ENCODE data around the gene VSX2. TPM values are rescaled to one million over a fixed set of nuclear protein-coding genes. Genes with fewer than 3 reads are reported as not detected.
"Not testable (repeated sequence)": the region's sequence is repeated elsewhere in the genome, so short reads cannot be mapped to it uniquely, and the experiment has no call there.

VSX2 gene
- total RNA-seq, 3 donors from 2014 or later: not detected

DNA sequence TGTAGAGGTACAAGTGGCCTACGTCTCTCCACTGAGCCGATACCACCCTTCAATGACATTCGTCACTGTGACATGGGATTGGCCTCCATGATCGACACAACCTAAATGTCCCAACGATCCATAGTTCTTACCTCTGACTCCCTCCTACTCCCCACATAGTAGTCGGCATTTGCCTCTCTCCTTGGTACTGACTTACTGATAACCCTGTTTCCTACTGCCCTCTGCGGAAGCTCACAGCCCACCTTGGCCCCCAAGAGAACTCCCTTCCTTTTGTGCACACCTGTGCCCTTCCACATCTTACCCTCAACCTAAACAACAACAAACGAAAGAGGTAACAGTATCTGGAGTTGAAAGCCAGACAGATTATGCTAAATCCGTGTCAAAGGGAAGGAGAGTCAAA lies 23.9 kb downstream of the VSX2 start:
- H3K4me3 ChIP-seq: no peak overlapping the region
- H3K27ac ChIP-seq: no peak overlapping the region
- H3K4me1 ChIP-seq: no peaks in the 10 kb centered on the region
- no peak for TF ChIP-seq POLR2A (IDR thresholded peaks at IDR 0.05)
- TF ChIP-seq, protein P1, sequence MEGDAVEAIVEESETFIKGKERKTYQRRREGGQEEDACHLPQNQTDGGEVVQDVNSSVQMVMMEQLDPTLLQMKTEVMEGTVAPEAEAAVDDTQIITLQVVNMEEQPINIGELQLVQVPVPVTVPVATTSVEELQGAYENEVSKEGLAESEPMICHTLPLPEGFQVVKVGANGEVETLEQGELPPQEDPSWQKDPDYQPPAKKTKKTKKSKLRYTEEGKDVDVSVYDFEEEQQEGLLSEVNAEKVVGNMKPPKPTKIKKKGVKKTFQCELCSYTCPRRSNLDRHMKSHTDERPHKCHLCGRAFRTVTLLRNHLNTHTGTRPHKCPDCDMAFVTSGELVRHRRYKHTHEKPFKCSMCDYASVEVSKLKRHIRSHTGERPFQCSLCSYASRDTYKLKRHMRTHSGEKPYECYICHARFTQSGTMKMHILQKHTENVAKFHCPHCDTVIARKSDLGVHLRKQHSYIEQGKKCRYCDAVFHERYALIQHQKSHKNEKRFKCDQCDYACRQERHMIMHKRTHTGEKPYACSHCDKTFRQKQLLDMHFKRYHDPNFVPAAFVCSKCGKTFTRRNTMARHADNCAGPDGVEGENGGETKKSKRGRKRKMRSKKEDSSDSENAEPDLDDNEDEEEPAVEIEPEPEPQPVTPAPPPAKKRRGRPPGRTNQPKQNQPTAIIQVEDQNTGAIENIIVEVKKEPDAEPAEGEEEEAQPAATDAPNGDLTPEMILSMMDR (IDR thresholded peaks at IDR 0.05): no peak
- no peak for TF ChIP-seq POLR2AphosphoS5 (IDR thresholded peaks at IDR 0.05)
- intact Hi-C loops (cut with DNase I; ENCODE audit: low total_unique reads): no loop called here
- H3K9me3 ChIP-seq: no peaks in the 10 kb centered on the region
- no peaks in the 10 kb centered on the region for H3K36me3 ChIP-seq
- no peaks in the 10 kb centered on the region for H3K27me3 ChIP-seq
- DNase-seq (ENCODE audit: low spot score in 2 of 2): no peak

GRCh38 chr14:74263921-74264320 lies 24.7 kb downstream of the VSX2 start:
- H3K27me3 ChIP-seq: no peaks in the 10 kb centered on the region
- TF ChIP-seq, protein P1 (IDR thresholded peaks at IDR 0.05): no peak
- no peak for TF ChIP-seq POLR2A (IDR thresholded peaks at IDR 0.05)
- TF ChIP-seq POLR2AphosphoS5 (IDR thresholded peaks at IDR 0.05): no peak
- H3K27ac ChIP-seq: no peak overlapping the region
- no peak overlapping the region for H3K4me3 ChIP-seq
- H3K4me1 ChIP-seq: no peaks in the 10 kb centered on the region
- intact Hi-C loops (cut with DNase I; ENCODE audit: low total_unique reads): no loop called here
- no peaks in the 10 kb centered on the region for H3K9me3 ChIP-seq
- H3K36me3 ChIP-seq: no peaks in the 10 kb centered on the region
- DNase-seq (ENCODE audit: low spot score in 2 of 2): no peak

- Histone ChIP-seq H3K27ac (no peak overlapping the region), H3K4me3 (no peak overlapping the region), H3K27me3 (no peaks in the 10 kb centered on the region), H3K36me3 (no peaks in the 10 kb centered on the region), H3K4me1 (no peaks in the 10 kb centered on the region), H3K9me3 (no peaks in the 10 kb centered on the region)
- no peak for TF ChIP-seq POLR2A (IDR thresholded peaks at IDR 0.05)
- no peak for TF ChIP-seq POLR2AphosphoS5 (IDR thresholded peaks at IDR 0.05)
- TF ChIP-seq, protein P1 (IDR thresholded peaks at IDR 0.05): no peak
- no peak for DNase-seq (ENCODE audit: low spot score in 2 of 2)
- intact Hi-C loops (cut with DNase I; ENCODE audit: low total_unique reads): no loop called here
These were observed 26.2 kb downstream of the VSX2 start for GRCh38 chr14:74265301-74265965.

DNA sequence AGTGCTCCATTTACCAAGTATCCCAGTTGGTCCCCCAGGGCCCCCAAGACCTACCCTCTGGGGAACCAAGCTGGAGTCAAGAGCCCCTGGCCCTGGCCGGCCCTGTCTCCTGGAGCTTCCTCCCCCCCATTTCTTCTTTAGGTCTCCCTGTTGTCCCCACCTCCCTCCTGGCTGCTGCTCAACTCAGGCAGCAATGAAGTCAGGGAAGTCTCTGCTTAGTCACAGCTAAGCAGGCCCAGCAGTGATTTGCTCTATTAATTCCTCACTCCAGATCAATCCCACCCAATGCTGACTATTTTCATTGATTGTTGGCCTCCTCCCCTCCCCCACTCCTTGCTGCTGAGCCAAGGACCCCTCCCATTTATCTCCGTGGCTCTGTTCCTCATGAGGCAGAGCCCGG lies 28.3 kb downstream of the VSX2 start:
- Histone ChIP-seq H3K4me1 (no peaks in the 10 kb centered on the region), H3K36me3 (no peaks in the 10 kb centered on the region), H3K4me3 (no peak overlapping the region), H3K27ac (no peak overlapping the region), H3K9me3 (no peaks in the 10 kb centered on the region), H3K27me3 (no peaks in the 10 kb centered on the region)
- no peak for DNase-seq (ENCODE audit: low spot score in 2 of 2)
- intact Hi-C loops (cut with DNase I; ENCODE audit: low total_unique reads): no loop called here
- TF ChIP-seq POLR2A (IDR thresholded peaks at IDR 0.05) (no peak), POLR2AphosphoS5 (IDR thresholded peaks at IDR 0.05) (no peak)
- TF ChIP-seq, protein P1 (IDR thresholded peaks at IDR 0.05): no peak

DNA sequence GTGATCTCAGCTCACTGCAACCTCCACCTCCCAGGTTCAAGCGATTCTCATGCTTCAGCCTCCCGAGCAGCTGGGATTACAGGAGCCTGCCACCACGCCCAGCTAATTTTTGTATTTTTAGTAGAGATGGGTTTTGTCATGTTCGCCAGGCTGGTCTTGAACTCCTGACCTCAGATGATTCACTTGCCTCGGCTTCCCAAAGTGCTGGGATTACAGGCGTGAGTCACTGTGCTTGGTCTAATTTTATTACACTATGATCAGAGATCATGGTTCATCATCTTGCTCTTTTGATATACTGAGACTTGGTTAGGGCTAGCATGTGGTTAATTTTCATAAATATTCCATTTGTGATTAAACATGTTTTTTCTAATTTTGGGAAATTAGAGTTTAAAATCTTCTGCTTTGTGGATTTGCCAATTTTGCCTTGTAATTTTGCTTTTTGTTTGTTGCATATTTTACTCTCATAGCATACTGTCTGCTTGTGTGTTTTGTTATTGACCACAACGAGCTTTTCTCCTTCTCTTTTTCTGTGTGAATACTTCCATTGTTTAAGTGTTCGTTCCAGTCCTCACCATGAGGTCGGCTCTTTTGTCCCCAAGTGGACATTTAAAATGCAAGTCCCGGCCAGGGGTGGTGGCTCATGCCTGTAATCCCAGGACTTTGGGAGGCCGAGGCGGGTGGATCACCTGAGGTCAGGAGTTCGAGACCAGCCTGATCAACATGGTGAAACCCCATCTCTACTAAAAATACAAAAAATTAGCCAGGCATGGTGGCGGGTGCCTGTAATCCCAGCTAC lies 31.3 kb downstream of the VSX2 start:
- H3K9me3 ChIP-seq; H3K4me3 ChIP-seq; H3K4me1 ChIP-seq; H3K36me3 ChIP-seq; H3K27ac ChIP-seq; DNase-seq (ENCODE audit: low spot score in 2 of 2); intact Hi-C loops (cut with DNase I; ENCODE audit: low total_unique reads); H3K27me3 ChIP-seq: not testable (repeated sequence)
